Keratinocyte (primary cell): ENCODE results near the gene ARHGAP10. TPM values are rescaled to one million over a fixed set of nuclear protein-coding genes. Genes with fewer than 3 reads are reported as not detected.

Experiments
- DNase-seq: peaks from one replicate; pipeline ENCODE4 v3.0.0-alpha.2; 2011; ENCODE audit warnings: low read depth, missing footprints, low spot score
- FAIRE-seq: peaks from 2 replicates; lab custom pipeline; 2011; peaks lifted over from hg19 to GRCh38; lab: Jason Lieb, UNC
- H2AFZ ChIP-seq: 2 replicates; pipeline ENCODE4 v1.6.0; 2012; ENCODE audit warnings: low read length, control low read depth, inconsistent platforms; ENCODE audit not compliant: control insufficient read depth
- H3K27ac ChIP-seq: 2 replicates; pipeline ENCODE4 v1.5.1; 2011; ENCODE audit warnings: low read length; ENCODE audit not compliant: control insufficient read depth, insufficient read depth
- H3K27me3 ChIP-seq: 3 replicates; pipeline ENCODE4 v1.6.0; 2011; ENCODE audit warnings: low read length; ENCODE audit not compliant: control insufficient read depth, insufficient read depth; ENCODE audit errors: extremely low read depth
- H3K36me3 ChIP-seq, 2 experiments: 2 replicates in 1 of 2; 3 replicates in 1 of 2; pipeline ENCODE4 v1.5.1; 2011; ENCODE audit warnings: low read length in 2 of 2, mild to moderate bottlenecking in 1 of 2; ENCODE audit not compliant: control insufficient read depth in 2 of 2, insufficient read depth in 2 of 2; ENCODE audit errors: extremely low read depth in 1 of 2
- H3K4me1 ChIP-seq: 3 replicates; pipeline ENCODE4 v1.5.1; 2011; ENCODE audit warnings: low read length; ENCODE audit not compliant: control insufficient read depth, insufficient read depth; ENCODE audit errors: extremely low read depth
- H3K4me2 ChIP-seq: 3 replicates; pipeline ENCODE4 v1.6.0; 2011; ENCODE audit warnings: low read depth, low read length; ENCODE audit not compliant: control insufficient read depth, insufficient read depth; ENCODE audit errors: extremely low read depth
- H3K4me3 ChIP-seq, 3 experiments: fragments of 200-600 bp in 1 of 3; sonication (generic) in 1 of 3; 2 replicates in 2 of 3; 3 replicates in 1 of 3; pipeline ENCODE4 v1.5.1; 2011 to 2016; ENCODE audit warnings: low read length in 3 of 3, mild to moderate bottlenecking in 3 of 3, control low read depth in 2 of 3, inconsistent platforms in 1 of 3, low read depth in 1 of 3, mixed read lengths in 1 of 3, mixed run types in 1 of 3, moderate library complexity in 1 of 3; ENCODE audit not compliant: control insufficient read depth in 2 of 3, insufficient read depth in 2 of 3; ENCODE audit errors: extremely low read depth in 1 of 3
- H3K79me2 ChIP-seq: 2 replicates; pipeline ENCODE4 v1.6.0; 2012; ENCODE audit warnings: low read length; ENCODE audit not compliant: control insufficient read depth, insufficient read depth
- H3K9ac ChIP-seq: 3 replicates; pipeline ENCODE4 v1.6.0; 2011; ENCODE audit warnings: low read length; ENCODE audit not compliant: control insufficient read depth, insufficient read depth; ENCODE audit errors: extremely low read depth
- H3K9me1 ChIP-seq: 3 replicates; pipeline ENCODE4 v1.6.0; 2011; ENCODE audit warnings: low read length; ENCODE audit not compliant: control insufficient read depth, insufficient read depth; ENCODE audit errors: extremely low read depth
- H3K9me3 ChIP-seq: 2 replicates; pipeline ENCODE4 v1.5.1; 2012; ENCODE audit warnings: low read depth, low read length; ENCODE audit not compliant: control insufficient read depth
- H4K20me1 ChIP-seq: 3 replicates; pipeline ENCODE4 v1.6.0; 2011; ENCODE audit warnings: low read length; ENCODE audit not compliant: control insufficient read depth, insufficient read depth; ENCODE audit errors: extremely low read depth
- EZH2 ChIP-seq: IDR thresholded peaks from one replicate; pipeline ENCODE4 v1.6.1; 2012; ENCODE audit warnings: inconsistent platforms, mild to moderate bottlenecking, low read length, moderate library complexity
- dilution Hi-C: fragments of 300-500 bp; cut with MboI; formaldehyde crosslinking; loops from one replicate; pipeline ENCODE4 v1.7.0; 2020; ENCODE audit warnings: low sequenced_read_pairs; ENCODE audit not compliant: extremely low pct_ligation_motif_present
- polyA plus RNA-seq, 5 experiments: library from polyadenylated mRNA; depleted of rRNA in 3 of 5; stranded (reverse) in 3 of 5; stranded (forward) in 1 of 5; unstranded in 1 of 5; fragments of >200 nt; gene quantifications; 1 replicate in 1 of 5; 2 replicates in 3 of 5; 3 replicates in 1 of 5; pipeline versions ENCODE4 v1.2.1 to v1.2.3, GENCODE V29; 2011 to 2012; ENCODE audit warnings: missing spikeins in 2 of 5, low read depth in 1 of 5, low replicate concordance in 1 of 5
- TF ChIP-seq, protein P1 (sequence below), 3 experiments: IDR thresholded peaks in 1 of 3; conservative IDR thresholded peaks in 1 of 3; optimal IDR thresholded peaks in 1 of 3; 2 replicates in 2 of 3; 3 replicates in 1 of 3; pipeline versions ENCODE3 to v1.5.1; 2011; ENCODE audit warnings: low read length in 3 of 3, mild to moderate bottlenecking in 3 of 3, moderate library complexity in 2 of 3, control low read depth in 1 of 3, inconsistent platforms in 1 of 3; ENCODE audit not compliant: insufficient read depth in 2 of 3; ENCODE audit errors: extremely low read depth in 1 of 3

Gene ARHGAP10
- polyA plus RNA-seq, 1 donor (not counting 4 experiments of a cell fraction or from before 2014, with no cell fraction given), result 18.7 TPM

DNA sequence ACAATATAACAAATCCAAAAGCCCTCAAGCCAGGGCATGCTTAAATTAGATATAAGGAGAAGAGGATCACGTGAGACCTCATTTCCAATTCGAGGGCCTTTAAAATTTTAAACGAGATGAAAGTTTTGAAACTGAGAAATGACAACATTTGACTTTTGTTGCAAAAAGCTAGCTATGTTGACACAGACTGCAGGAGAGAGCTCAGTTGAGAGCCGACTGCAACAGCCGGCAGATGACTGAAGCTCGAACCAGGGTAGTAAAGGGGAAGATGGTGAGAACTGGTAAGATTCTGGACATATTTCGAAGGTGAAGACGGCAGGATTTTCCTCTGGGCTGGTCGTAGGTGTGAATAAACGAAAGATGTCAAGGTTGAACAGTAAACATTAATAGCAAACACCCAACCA is 48.7 kb upstream of the ARHGAP10 start:
- peaks cover 24% of the 10 kb centered on the region for H3K79me2 ChIP-seq
- H3K9me1 ChIP-seq, result peaks cover 2% of the 10 kb centered on the region
- H3K27ac ChIP-seq, result peak overlapping the region; percentile 95
- H3K9ac ChIP-seq, result peak overlapping the region; percentile 97
- no peaks in the 10 kb centered on the region for H3K9me3 ChIP-seq
- peak overlapping the region; percentile 100 for H3K4me2 ChIP-seq
- dilution Hi-C loops, result no loop called here
- FAIRE-seq (no peak), DNase-seq (no peak)
- H4K20me1 ChIP-seq, result no peaks in the 10 kb centered on the region
- peaks cover under 1 to 7% of the 10 kb centered on the region in 2 experiments for H3K36me3 ChIP-seq
- no peaks in the 10 kb centered on the region for H3K27me3 ChIP-seq
- H3K4me3 ChIP-seq, result peak overlapping the region; percentile 85 to 98 (median 91)
- TF ChIP-seq, protein P1, sequence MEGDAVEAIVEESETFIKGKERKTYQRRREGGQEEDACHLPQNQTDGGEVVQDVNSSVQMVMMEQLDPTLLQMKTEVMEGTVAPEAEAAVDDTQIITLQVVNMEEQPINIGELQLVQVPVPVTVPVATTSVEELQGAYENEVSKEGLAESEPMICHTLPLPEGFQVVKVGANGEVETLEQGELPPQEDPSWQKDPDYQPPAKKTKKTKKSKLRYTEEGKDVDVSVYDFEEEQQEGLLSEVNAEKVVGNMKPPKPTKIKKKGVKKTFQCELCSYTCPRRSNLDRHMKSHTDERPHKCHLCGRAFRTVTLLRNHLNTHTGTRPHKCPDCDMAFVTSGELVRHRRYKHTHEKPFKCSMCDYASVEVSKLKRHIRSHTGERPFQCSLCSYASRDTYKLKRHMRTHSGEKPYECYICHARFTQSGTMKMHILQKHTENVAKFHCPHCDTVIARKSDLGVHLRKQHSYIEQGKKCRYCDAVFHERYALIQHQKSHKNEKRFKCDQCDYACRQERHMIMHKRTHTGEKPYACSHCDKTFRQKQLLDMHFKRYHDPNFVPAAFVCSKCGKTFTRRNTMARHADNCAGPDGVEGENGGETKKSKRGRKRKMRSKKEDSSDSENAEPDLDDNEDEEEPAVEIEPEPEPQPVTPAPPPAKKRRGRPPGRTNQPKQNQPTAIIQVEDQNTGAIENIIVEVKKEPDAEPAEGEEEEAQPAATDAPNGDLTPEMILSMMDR (optimal IDR thresholded peaks at IDR 0.05 in 1 of 3, IDR thresholded peaks at IDR 0.05 in 1 of 3, conservative IDR thresholded peaks at IDR 0.05 in 1 of 3; ENCODE audit: extremely low read depth in 1 of 3, insufficient read depth in 2 of 3, low read length in 3 of 3), result no peak
- TF ChIP-seq EZH2, result no peak
- peaks cover 13% of the 10 kb centered on the region for H3K4me1 ChIP-seq
- H2AFZ ChIP-seq, result peak overlapping the region; percentile 99

DNA sequence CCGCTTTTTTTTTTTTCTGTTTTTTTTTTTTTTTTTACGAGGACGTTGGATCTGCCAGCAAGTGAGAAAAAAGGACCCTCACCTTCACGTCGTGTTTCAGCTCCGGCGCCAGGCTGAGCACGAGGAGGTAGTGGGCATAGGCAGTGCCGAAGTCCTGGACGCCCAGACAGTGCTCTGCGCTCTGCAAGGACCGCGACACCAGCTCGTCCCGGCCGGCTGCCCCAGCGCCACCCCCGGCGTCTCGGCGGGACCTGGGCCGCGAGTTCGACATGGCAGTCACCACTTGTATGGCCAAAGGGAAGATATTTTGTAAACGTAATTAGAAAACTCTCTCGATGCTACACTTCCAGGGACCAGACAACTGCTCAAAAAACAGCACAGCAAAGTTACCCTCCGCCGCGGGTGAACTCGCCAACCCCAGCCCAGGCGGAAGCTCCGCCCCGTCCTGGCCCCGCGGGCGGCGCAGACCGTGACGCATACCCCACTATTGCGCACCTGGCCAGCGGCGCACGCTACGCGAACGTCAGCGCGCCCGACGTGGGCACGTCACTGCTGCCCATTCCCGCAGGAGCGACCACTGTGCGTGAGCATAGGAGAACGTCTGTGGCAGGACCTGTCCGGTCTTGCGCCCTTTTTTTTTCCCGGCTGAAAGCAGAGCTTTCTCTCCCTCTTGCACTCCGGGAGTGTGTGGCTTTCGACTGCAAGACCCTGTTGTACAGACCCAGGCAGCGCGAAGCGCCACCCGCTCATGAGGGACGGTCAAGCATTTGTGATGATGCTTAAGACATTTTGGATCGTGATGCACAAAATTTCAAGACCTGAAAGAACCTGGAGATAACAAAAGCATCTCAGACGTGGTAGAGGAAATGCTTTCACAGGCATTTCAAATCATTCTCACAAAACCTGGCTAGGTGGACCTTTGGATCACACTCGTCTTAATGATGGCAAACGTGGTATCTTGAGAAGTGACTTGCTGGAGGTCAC is 47.9 kb upstream of the ARHGAP10 start, which contains the start of gene PRMT9:
Gene PRMT9, minus strand, starts transcription at position 447 of the 984 bp plus-strand sequence. Its CDS starts 176 bp downstream, at position 271.
- Histone ChIP-seq H3K4me1 (peaks cover 13% of the 10 kb centered on the region), H3K27ac (peak within 1 kb of the TSS; percentile 95), H4K20me1 (no peaks in the 10 kb centered on the region), H3K27me3 (no peaks in the 10 kb centered on the region), H3K36me3 (no peaks in the 10 kb centered on the region), H3K4me2 (peak within 1 kb of the TSS; percentile 100), H2AFZ (peak within 1 kb of the TSS; percentile 99), H3K9ac (peak within 1 kb of the TSS; percentile 97), H3K9me1 (no peaks in the 10 kb centered on the region), H3K4me3 (peak within 1 kb of the TSS; percentile 85 to 98 (median 91)), H3K79me2 (peaks cover 20% of the 10 kb centered on the region), H3K9me3 (no peaks in the 10 kb centered on the region)
- TF ChIP-seq, protein P1 (optimal IDR thresholded peaks at IDR 0.05 in 1 of 3, IDR thresholded peaks at IDR 0.05 in 1 of 3, conservative IDR thresholded peaks at IDR 0.05 in 1 of 3; ENCODE audit: extremely low read depth in 1 of 3, insufficient read depth in 2 of 3, low read length in 3 of 3), result peak in 1 of 3 experiments; percentile 4
- TF ChIP-seq EZH2, result no peak
- peak; percentile 69 for FAIRE-seq
- dilution Hi-C loops, result no loop called here
- peak; percentile 23 for DNase-seq
